Activated T-cell treated with anti-CD3 and anti-CD28 coated beads, Interleukin-2, amount 50 U/mL, for 4 hours (primary cell): ENCODE measurements around the gene GRK3. TPM values are rescaled to one million over a fixed set of nuclear protein-coding genes. Genes with fewer than 3 reads are reported as not detected.
A peak's percentile ranks its signal among the peaks of the same experiment; 100 is the strongest.
"Not testable (repeated sequence)": the region's sequence is repeated elsewhere in the genome, so short reads cannot be mapped to it uniquely, and the experiment has no call there.

Source experiments
- ATAC-seq, 2 donors: fragments of 200-7000 bp; cut with Tn5 transposase; one replicate each; pipeline ENCODE4 v1.10.0; 2021
- DNase-seq: peaks from one replicate; pipeline ENCODE4 v3.0.0-alpha.2; 2020
- H3K27me3 Mint-ChIP-seq: one replicate; pipeline ENCODE4 v1.8.0; 2021; ENCODE audit warnings: low read depth, mixed read lengths
- H3K36me3 Mint-ChIP-seq: one replicate; pipeline ENCODE4 v1.8.0; 2022; ENCODE audit warnings: mixed read lengths; ENCODE audit not compliant: insufficient read depth
- H3K4me1 Mint-ChIP-seq: one replicate; pipeline ENCODE4 v1.8.0; 2021; ENCODE audit warnings: low read depth, mixed read lengths
- H3K4me3 Mint-ChIP-seq: one replicate; pipeline ENCODE4 v1.8.0; 2021; ENCODE audit warnings: mild to moderate bottlenecking, moderate library complexity, mixed read lengths
- H3K9me3 Mint-ChIP-seq: one replicate; pipeline ENCODE4 v1.8.0; 2021; ENCODE audit warnings: mixed read lengths
- total RNA-seq, 3 donors: library from RNA; stranded (reverse); gene quantifications; one replicate each; pipeline ENCODE4 v1.2.1, GENCODE V29; 2021

GRK3 gene
- total RNA-seq, 3 donors from 2014 or later: 5.2 to 6.7 (median 5.3) TPM

DNA sequence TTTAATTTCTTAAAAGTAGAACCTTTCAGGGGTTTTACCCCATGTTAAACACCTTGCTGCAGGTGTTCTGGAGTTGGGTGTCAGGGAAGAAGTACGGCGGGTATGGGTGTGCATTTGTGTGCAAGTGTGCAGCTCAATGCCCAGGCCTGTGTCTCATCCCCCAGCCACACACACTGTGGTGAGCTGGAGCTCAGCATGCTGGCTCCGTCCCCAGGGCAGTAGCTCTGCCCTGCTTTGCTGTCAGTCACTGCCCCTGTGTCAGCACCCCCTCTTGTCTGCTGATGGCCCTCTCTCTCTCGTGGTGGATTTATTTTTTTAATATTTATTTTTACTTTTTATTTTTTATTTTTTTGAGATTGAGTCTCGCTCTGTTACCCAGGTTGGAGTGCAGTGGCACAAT is 141.7 kb downstream of the GRK3 start:
- no peak overlapping the region for H3K4me3 Mint-ChIP-seq
- H3K36me3 Mint-ChIP-seq: no peaks in the 10 kb centered on the region
- no peaks in the 10 kb centered on the region for H3K9me3 Mint-ChIP-seq
- ATAC-seq (no peak), DNase-seq (no peak)
- H3K4me1 Mint-ChIP-seq: peaks cover 6% of the 10 kb centered on the region
- H3K27me3 Mint-ChIP-seq: no peaks in the 10 kb centered on the region

GRCh38 chr22:25708430-25708829 is 144.0 kb downstream of the GRK3 start:
- not testable (repeated sequence) for ATAC-seq, H3K27me3 Mint-ChIP-seq, H3K36me3 Mint-ChIP-seq, DNase-seq, H3K9me3 Mint-ChIP-seq, H3K4me1 Mint-ChIP-seq, H3K4me3 Mint-ChIP-seq

GRCh38 chr22:25709758-25710157 is 145.3 kb downstream of the GRK3 start:
- DNase-seq (no peak), ATAC-seq (peak; percentile 43 to 58)
- H3K9me3 Mint-ChIP-seq: no peaks in the 10 kb centered on the region
- H3K27me3 Mint-ChIP-seq: no peaks in the 10 kb centered on the region
- no peaks in the 10 kb centered on the region for H3K36me3 Mint-ChIP-seq
- peaks cover 3% of the 10 kb centered on the region for H3K4me1 Mint-ChIP-seq
- H3K4me3 Mint-ChIP-seq: no peak overlapping the region

DNA sequence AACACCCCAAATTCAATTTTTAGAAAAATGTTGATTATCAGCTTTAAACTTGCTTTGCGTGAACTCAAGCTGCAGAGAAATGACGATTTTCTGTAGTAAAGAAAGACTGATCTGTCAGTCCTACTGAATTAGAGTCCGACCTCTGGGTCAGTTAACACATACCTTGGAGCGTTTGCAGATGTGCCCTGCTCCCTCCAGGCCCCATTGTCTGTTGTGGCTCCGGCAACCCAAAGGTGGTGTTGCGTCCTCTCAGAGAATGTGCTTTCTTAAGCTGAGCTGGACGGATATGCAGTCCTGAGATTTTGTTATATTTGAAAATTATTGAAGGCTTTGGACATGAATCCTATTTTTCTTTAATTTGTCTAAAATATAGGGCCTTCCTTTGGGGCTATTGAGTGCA is 146.0 kb downstream of the GRK3 start:
- DNase-seq (no peak), ATAC-seq (no peak)
- H3K9me3 Mint-ChIP-seq: no peaks in the 10 kb centered on the region
- no peaks in the 10 kb centered on the region for H3K36me3 Mint-ChIP-seq
- no peak overlapping the region for H3K4me3 Mint-ChIP-seq
- no peaks in the 10 kb centered on the region for H3K27me3 Mint-ChIP-seq
- peaks cover 3% of the 10 kb centered on the region for H3K4me1 Mint-ChIP-seq

DNA sequence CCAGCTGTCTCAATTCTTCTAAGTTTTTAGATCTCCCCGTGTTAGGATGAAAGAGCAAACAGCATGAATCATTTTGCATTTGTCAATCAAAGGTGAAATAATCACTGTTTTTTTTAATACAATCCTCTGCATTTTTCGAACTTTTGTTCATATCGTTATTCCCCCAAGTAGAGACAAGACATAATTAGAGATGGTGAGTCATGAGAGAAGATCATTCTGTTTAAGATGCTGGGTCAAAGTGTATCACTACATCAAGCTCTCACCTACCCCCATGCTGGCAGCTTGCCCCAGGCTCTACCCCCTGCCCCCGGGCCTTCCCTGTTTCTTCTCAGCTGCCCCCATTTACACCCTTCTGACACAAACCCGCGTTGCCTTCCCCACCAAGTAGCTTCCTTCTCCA is 147.0 kb downstream of the GRK3 start:
- H3K9me3 Mint-ChIP-seq: no peaks in the 10 kb centered on the region
- DNase-seq (no peak), ATAC-seq (no peak)
- H3K27me3 Mint-ChIP-seq: no peaks in the 10 kb centered on the region
- H3K4me1 Mint-ChIP-seq: peaks cover 3% of the 10 kb centered on the region
- peaks cover 2% of the 10 kb centered on the region for H3K36me3 Mint-ChIP-seq
- no peak overlapping the region for H3K4me3 Mint-ChIP-seq

- Mint-ChIP-seq H3K4me1 (peaks cover 3% of the 10 kb centered on the region), H3K9me3 (no peaks in the 10 kb centered on the region), H3K27me3 (no peaks in the 10 kb centered on the region), H3K36me3 (peaks cover 2% of the 10 kb centered on the region), H3K4me3 (no peak overlapping the region)
- ATAC-seq (no peak), DNase-seq (no peak)
Measured at GRCh38 chr22:25712661-25713400, 148.4 kb downstream of the GRK3 start.

DNA sequence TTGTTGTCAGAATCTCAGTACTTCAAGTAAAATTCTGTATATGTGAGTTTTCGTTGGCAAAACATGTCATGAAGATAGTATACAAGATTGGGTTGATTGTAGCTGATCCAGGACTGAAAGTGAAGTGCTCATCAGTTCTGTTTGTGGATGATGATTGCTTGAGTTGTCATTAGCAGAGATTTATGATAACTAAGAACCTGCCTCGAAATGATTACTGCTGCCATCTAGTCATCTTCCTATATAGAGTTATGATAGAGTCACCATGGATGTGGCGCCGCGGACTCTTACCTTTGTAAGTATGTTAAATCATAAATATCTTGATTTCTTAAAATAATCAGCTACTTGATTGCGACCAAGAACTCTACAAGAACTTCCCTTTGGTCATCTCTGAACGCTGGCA is 149.6 kb downstream of the GRK3 start:
- no peaks in the 10 kb centered on the region for H3K9me3 Mint-ChIP-seq

GRCh38 chr22:25714739-25715138 is 150.3 kb downstream of the GRK3 start:
- Mint-ChIP-seq H3K4me1 (peaks cover 2% of the 10 kb centered on the region), H3K9me3 (no peaks in the 10 kb centered on the region), H3K27me3 (no peaks in the 10 kb centered on the region), H3K4me3 (no peak overlapping the region), H3K36me3 (peaks cover 2% of the 10 kb centered on the region)
- DNase-seq (no peak), ATAC-seq (no peak)

More for the DNA sequence above, 149.6 kb downstream of the GRK3 start:
- no peak for ATAC-seq
- peaks cover 2% of the 10 kb centered on the region for H3K36me3 Mint-ChIP-seq
- peaks cover 3% of the 10 kb centered on the region for H3K4me1 Mint-ChIP-seq
- H3K4me3 Mint-ChIP-seq: no peak overlapping the region
- no peak for DNase-seq
- no peaks in the 10 kb centered on the region for H3K27me3 Mint-ChIP-seq

- DNase-seq (no peak), ATAC-seq (no peak)
- no peaks in the 10 kb centered on the region for H3K4me1 Mint-ChIP-seq
- no peaks in the 10 kb centered on the region for H3K9me3 Mint-ChIP-seq
- H3K4me3 Mint-ChIP-seq: no peak overlapping the region
- no peaks in the 10 kb centered on the region for H3K27me3 Mint-ChIP-seq
- peaks cover 2% of the 10 kb centered on the region for H3K36me3 Mint-ChIP-seq
Measured at GRCh38 chr22:25716637-25717036, 152.2 kb downstream of the GRK3 start.

DNA sequence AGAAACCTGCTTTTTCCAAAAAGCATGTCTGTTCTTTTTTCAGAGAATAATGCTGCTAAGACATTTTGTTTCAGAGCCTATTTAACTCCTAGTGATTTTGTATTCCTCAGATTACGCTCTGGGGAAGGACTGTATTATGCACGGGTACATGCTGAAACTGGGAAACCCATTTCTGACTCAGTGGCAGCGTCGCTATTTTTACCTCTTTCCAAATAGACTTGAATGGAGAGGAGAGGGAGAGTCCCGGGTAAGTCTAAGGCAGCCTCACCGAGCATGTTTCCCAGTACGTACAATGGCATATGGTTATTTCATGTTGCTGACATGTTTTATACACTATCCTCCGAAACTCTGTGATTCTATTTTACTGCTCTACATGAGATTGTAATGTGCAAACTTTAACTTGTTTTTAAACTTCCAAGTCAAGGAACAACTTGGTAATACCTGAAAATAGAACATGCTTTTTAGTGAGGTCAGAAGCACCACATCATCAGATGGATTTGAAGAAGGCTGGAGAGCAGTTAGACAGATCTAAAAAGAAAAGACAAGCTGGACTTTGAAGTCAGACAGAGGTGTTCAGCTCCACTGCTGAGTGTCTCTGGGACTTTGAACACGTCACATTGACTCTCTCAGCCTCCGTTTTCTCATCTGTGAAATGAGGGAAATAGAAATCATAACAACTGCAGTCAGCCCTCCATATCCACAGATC is 153.8 kb downstream of the GRK3 start:
- DNase-seq (no peak), ATAC-seq (no peak)
- Mint-ChIP-seq H3K9me3 (no peaks in the 10 kb centered on the region), H3K36me3 (peaks cover 2% of the 10 kb centered on the region), H3K27me3 (no peaks in the 10 kb centered on the region), H3K4me3 (no peak overlapping the region), H3K4me1 (no peaks in the 10 kb centered on the region)

DNA sequence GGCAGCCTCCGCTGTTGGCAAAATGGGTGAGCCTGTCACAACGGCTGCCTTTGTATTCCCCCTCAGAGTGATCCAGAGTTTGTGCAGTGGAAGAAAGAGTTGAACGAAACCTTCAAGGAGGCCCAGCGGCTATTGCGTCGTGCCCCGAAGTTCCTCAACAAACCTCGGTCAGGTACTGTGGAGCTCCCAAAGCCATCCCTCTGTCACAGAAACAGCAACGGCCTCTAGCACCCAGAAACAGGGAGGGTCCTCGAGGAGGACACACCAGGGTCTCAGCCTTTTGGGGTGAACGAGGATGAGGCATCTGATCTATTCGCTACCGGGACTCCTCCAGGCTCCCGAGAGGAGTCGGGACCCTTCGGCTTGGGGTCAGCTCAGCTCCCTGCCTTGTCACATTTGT is 157.7 kb downstream of the GRK3 start:
- Mint-ChIP-seq H3K4me3 (no peak overlapping the region), H3K27me3 (no peaks in the 10 kb centered on the region), H3K36me3 (no peaks in the 10 kb centered on the region), H3K9me3 (no peaks in the 10 kb centered on the region), H3K4me1 (no peaks in the 10 kb centered on the region)
- ATAC-seq: no peak
- no peak for DNase-seq

GRCh38 chr22:25722626-25723025 is 158.2 kb downstream of the GRK3 start:
- no peak overlapping the region for H3K4me3 Mint-ChIP-seq
- no peaks in the 10 kb centered on the region for H3K36me3 Mint-ChIP-seq
- ATAC-seq (no peak), DNase-seq (no peak)
- H3K9me3 Mint-ChIP-seq: no peaks in the 10 kb centered on the region
- H3K4me1 Mint-ChIP-seq: no peaks in the 10 kb centered on the region
- H3K27me3 Mint-ChIP-seq: no peaks in the 10 kb centered on the region

- H3K4me3 Mint-ChIP-seq: no peak overlapping the region
- H3K4me1 Mint-ChIP-seq: no peaks in the 10 kb centered on the region
- DNase-seq (no peak), ATAC-seq (peak in 1 of 2 donors; percentile 67)
- no peaks in the 10 kb centered on the region for H3K27me3 Mint-ChIP-seq
- no peaks in the 10 kb centered on the region for H3K36me3 Mint-ChIP-seq
- no peaks in the 10 kb centered on the region for H3K9me3 Mint-ChIP-seq
Measured at GRCh38 chr22:25726241-25726640, 161.8 kb downstream of the GRK3 start.

GRCh38 chr22:25728071-25728470 is 163.6 kb downstream of the GRK3 start:
- Mint-ChIP-seq H3K9me3 (no peaks in the 10 kb centered on the region), H3K36me3 (no peaks in the 10 kb centered on the region), H3K4me1 (no peaks in the 10 kb centered on the region), H3K4me3 (no peak overlapping the region), H3K27me3 (no peaks in the 10 kb centered on the region)
- DNase-seq: no peak
- ATAC-seq: no peak
